GM21526 (cell line): ENCODE results near the gene ADPRHL1.
"Not testable (repeated sequence)": the region's sequence is repeated elsewhere in the genome, so short reads cannot be mapped to it uniquely, and the experiment has no call there.

ENCODE experiments used
- ATAC-seq: cut with Tn5 transposase; IDR thresholded peaks from one replicate; pipeline ENCODE4 v1.9.1; 2021; ENCODE audit warnings: moderate library complexity; ENCODE audit not compliant: unreplicated experiment, low FRiP score

ADPRHL1 gene

GRCh38 chr13:113437408-113438010 lies 15.8 kb downstream of the ADPRHL1 start:
- no peak for ATAC-seq

GRCh38 chr13:113436866-113437265 lies 16.4 kb downstream of the ADPRHL1 start:
- not testable (repeated sequence) for ATAC-seq

GRCh38 chr13:113435907-113436306 lies 17.4 kb downstream of the ADPRHL1 start:
- not testable (repeated sequence) for ATAC-seq

GRCh38 chr13:113433391-113433916 lies 19.8 kb downstream of the ADPRHL1 start:
- no peak for ATAC-seq

- no peak for ATAC-seq
Measured at GRCh38 chr13:113432506-113433270, 20.6 kb downstream of the ADPRHL1 start.

- ATAC-seq = no peak
Measured at GRCh38 chr13:113431171-113431570, 22.1 kb downstream of the ADPRHL1 start.

GRCh38 chr13:113430378-113431110 lies 22.7 kb downstream of the ADPRHL1 start:
- ATAC-seq = no peak

GRCh38 chr13:113429608-113429985 lies 23.7 kb downstream of the ADPRHL1 start:
- ATAC-seq = no peak

GRCh38 chr13:113428871-113429607 lies 24.2 kb downstream of the ADPRHL1 start:
- ATAC-seq = no peak

GRCh38 chr13:113428469-113428865 lies 24.8 kb downstream of the ADPRHL1 start:
- no peak for ATAC-seq

GRCh38 chr13:113427562-113428468 lies 25.5 kb downstream of the ADPRHL1 start:
- no peak for ATAC-seq

GRCh38 chr13:113426591-113426986 lies 26.7 kb downstream of the ADPRHL1 start:
- no peak for ATAC-seq

GRCh38 chr13:113425941-113426590 lies 27.2 kb downstream of the ADPRHL1 start:
- no peak for ATAC-seq

GRCh38 chr13:113423520-113424163 lies 29.6 kb downstream of the ADPRHL1 start:
- no peak for ATAC-seq

- ATAC-seq = no peak
Measured at GRCh38 chr13:113422807-113423519, 30.3 kb downstream of the ADPRHL1 start.

- no peak for ATAC-seq
Measured at GRCh38 chr13:113421673-113422270, 31.5 kb downstream of the ADPRHL1 start.

GRCh38 chr13:113420833-113421600 lies 32.3 kb downstream of the ADPRHL1 start:
- no peak for ATAC-seq
